ENCODE results near the gene FDX2.
"Not testable (repeated sequence)": the region's sequence is repeated elsewhere in the genome, so short reads cannot be mapped to it uniquely, and the experiment has no call there.

The FDX2 gene

GRCh38 chr19:10339977-10340376 lies 24.2 kb upstream of the FDX2 start:
- Histone ChIP-seq H3K9me3 (ENCODE audit: insufficient read depth, low read depth, low read length) (no peaks in the 10 kb centered on the region), H3K36me3 (ENCODE audit: control insufficient read depth in 1 of 2, insufficient read depth in 2 of 2, low read length in 2 of 2) (no peaks in the 10 kb centered on the region), H3K14ac (ENCODE audit: low read length) (no peak overlapping the region), H3K4me1 (ENCODE audit: control insufficient read depth in 1 of 2, insufficient read depth in 2 of 2, low read length in 2 of 2) (peaks cover 4% of the 10 kb centered on the region in 2 experiments), H2BK120ac (ENCODE audit: insufficient read depth, low read length, poor library complexity) (no peak overlapping the region), H2BK5ac (ENCODE audit: low read depth, low read length, poor library complexity) (no peak overlapping the region), H2BK12ac (ENCODE audit: low read length) (no peak overlapping the region), H3K79me1 (ENCODE audit: low read length) (peaks cover 1% of the 10 kb centered on the region), H3K79me2 (ENCODE audit: control insufficient read depth, insufficient read depth, low read length, poor library complexity) (no peaks in the 10 kb centered on the region), H2AFZ (ENCODE audit: insufficient read depth, low read length, poor library complexity) (no peak overlapping the region), H3K27me3 (ENCODE audit: insufficient read depth, low read length) (no peaks in the 10 kb centered on the region), H3K4me3 (ENCODE audit: low read depth, low read length) (no peak overlapping the region), H3K27ac (ENCODE audit: low read depth, low read length) (no peak overlapping the region), H3K4me2 (ENCODE audit: low read length) (no peak overlapping the region), H4K12ac (ENCODE audit: low read depth, low read length) (no peak overlapping the region), H3K9ac (ENCODE audit: low read length) (no peak overlapping the region), H4K91ac (ENCODE audit: low read depth, low read length) (no peak overlapping the region), H3K4ac (ENCODE audit: low read depth, low read length) (no peak overlapping the region), H3K23ac (ENCODE audit: low read length) (no peak overlapping the region), H2AK5ac (ENCODE audit: low read length) (no peak overlapping the region), H3K18ac (ENCODE audit: low read length) (no peak overlapping the region), H4K8ac (ENCODE audit: low read depth, low read length) (no peak overlapping the region)
- no CpG with 5 or more reads among the region's 5 CpGs for WGBS (ENCODE audit: extremely low coverage, insufficient coverage, insufficient read length)
- DNase-seq, result no peak

DNA sequence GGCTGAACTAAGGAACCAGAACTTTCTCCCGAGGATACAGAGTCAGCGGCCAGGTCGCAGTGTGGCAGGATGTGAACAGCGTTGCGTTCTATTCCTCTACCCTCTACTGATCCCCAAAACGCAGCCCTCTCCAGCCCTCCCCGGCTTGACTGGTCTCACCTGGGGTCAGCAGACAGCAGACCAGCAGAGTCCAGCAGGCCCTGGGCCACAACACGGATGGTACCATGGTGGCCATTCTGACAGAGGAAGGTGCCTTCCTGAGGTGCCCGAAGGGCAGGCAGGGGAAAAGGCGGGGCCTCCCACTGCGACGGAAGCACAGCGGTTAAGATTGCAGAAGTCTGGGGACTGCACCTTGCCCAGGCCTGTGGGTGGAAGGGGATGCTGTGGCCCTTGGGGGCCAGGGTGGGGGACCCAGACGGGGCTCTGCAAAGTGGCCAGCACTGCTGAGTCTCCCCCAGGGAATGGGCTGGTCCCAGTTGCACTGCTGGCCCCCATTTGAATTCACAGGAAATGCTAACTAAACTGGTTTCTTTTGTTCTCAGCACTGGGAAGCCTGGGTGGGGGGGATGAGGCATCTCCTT lies 23.7 kb upstream of the FDX2 start, which contains the start of gene ICAM3:
ICAM3 (minus strand) TSS at position 245 of the 581 bp plus-strand sequence; CDS start at position 235, 10 bp downstream.
- H3K9me3 ChIP-seq (ENCODE audit: insufficient read depth, low read depth, low read length), result no peaks in the 10 kb centered on the region
- WGBS (ENCODE audit: extremely low coverage, insufficient coverage, insufficient read length), result no CpG with 5 or more reads among the region's 14 CpGs
- H3K4ac ChIP-seq (ENCODE audit: low read depth, low read length), result no peak within 1 kb of the TSS
- no peak within 1 kb of the TSS for H3K4me3 ChIP-seq (ENCODE audit: low read depth, low read length)
- H3K14ac ChIP-seq (ENCODE audit: low read length), result no peak within 1 kb of the TSS
- no peak within 1 kb of the TSS for H2BK12ac ChIP-seq (ENCODE audit: low read length)
- H2BK5ac ChIP-seq (ENCODE audit: low read depth, low read length, poor library complexity), result no peak within 1 kb of the TSS
- H4K91ac ChIP-seq (ENCODE audit: low read depth, low read length), result no peak within 1 kb of the TSS
- H3K27me3 ChIP-seq (ENCODE audit: insufficient read depth, low read length), result no peaks in the 10 kb centered on the region
- H4K12ac ChIP-seq (ENCODE audit: low read depth, low read length), result peak within 1 kb of the TSS; percentile 8
- H2BK120ac ChIP-seq (ENCODE audit: insufficient read depth, low read length, poor library complexity), result no peak within 1 kb of the TSS
- peaks cover 2% of the 10 kb centered on the region for H3K79me1 ChIP-seq (ENCODE audit: low read length)
- H2AK5ac ChIP-seq (ENCODE audit: low read length), result no peak within 1 kb of the TSS
- peak within 1 kb of the TSS; percentile 23 for H4K8ac ChIP-seq (ENCODE audit: low read depth, low read length)
- no peaks in the 10 kb centered on the region for H3K79me2 ChIP-seq (ENCODE audit: control insufficient read depth, insufficient read depth, low read length, poor library complexity)
- no peak within 1 kb of the TSS for H3K18ac ChIP-seq (ENCODE audit: low read length)
- no peak within 1 kb of the TSS for H3K4me2 ChIP-seq (ENCODE audit: low read length)
- no peak within 1 kb of the TSS for H3K23ac ChIP-seq (ENCODE audit: low read length)
- no peak within 1 kb of the TSS for H2AFZ ChIP-seq (ENCODE audit: insufficient read depth, low read length, poor library complexity)
- H3K27ac ChIP-seq (ENCODE audit: low read depth, low read length), result no peak within 1 kb of the TSS
- no peaks in the 10 kb centered on the region for H3K36me3 ChIP-seq (ENCODE audit: control insufficient read depth in 1 of 2, insufficient read depth in 2 of 2, low read length in 2 of 2)
- no peak for DNase-seq
- peaks cover 5 to 6% of the 10 kb centered on the region in 2 experiments for H3K4me1 ChIP-seq (ENCODE audit: control insufficient read depth in 1 of 2, insufficient read depth in 2 of 2, low read length in 2 of 2)
- no peak within 1 kb of the TSS for H3K9ac ChIP-seq (ENCODE audit: low read length)

- WGBS (ENCODE audit: extremely low coverage, insufficient coverage, insufficient read length), result no CpG with 5 or more reads among the region's 6 CpGs
These were observed 23.1 kb upstream of the FDX2 start for GRCh38 chr19:10338940-10339339.

GRCh38 chr19:10336725-10337124 lies 20.9 kb upstream of the FDX2 start:
- not testable (repeated sequence) for H4K8ac ChIP-seq (ENCODE audit: low read depth, low read length); H3K4me3 ChIP-seq (ENCODE audit: low read depth, low read length); H3K79me1 ChIP-seq (ENCODE audit: low read length); H2AFZ ChIP-seq (ENCODE audit: insufficient read depth, low read length, poor library complexity); H3K14ac ChIP-seq (ENCODE audit: low read length); H3K27me3 ChIP-seq (ENCODE audit: insufficient read depth, low read length); H3K9ac ChIP-seq (ENCODE audit: low read length); H3K23ac ChIP-seq (ENCODE audit: low read length); H3K4ac ChIP-seq (ENCODE audit: low read depth, low read length); H2BK12ac ChIP-seq (ENCODE audit: low read length); DNase-seq; H2AK5ac ChIP-seq (ENCODE audit: low read length); H2BK5ac ChIP-seq (ENCODE audit: low read depth, low read length, poor library complexity); H3K27ac ChIP-seq (ENCODE audit: low read depth, low read length); H3K9me3 ChIP-seq (ENCODE audit: insufficient read depth, low read depth, low read length); H3K36me3 ChIP-seq (ENCODE audit: control insufficient read depth in 1 of 2, insufficient read depth in 2 of 2, low read length in 2 of 2); H2BK120ac ChIP-seq (ENCODE audit: insufficient read depth, low read length, poor library complexity); H3K18ac ChIP-seq (ENCODE audit: low read length); H3K4me2 ChIP-seq (ENCODE audit: low read length); H4K12ac ChIP-seq (ENCODE audit: low read depth, low read length); H4K91ac ChIP-seq (ENCODE audit: low read depth, low read length)
- Histone ChIP-seq H3K4me1 (ENCODE audit: control insufficient read depth in 1 of 2, insufficient read depth in 2 of 2, low read length in 2 of 2) (peaks cover 18 to 20% of the 10 kb centered on the region in 2 experiments), H3K79me2 (ENCODE audit: control insufficient read depth, insufficient read depth, low read length, poor library complexity) (peaks cover 11% of the 10 kb centered on the region)
- no CpG with 5 or more reads among the region's 9 CpGs for WGBS (ENCODE audit: extremely low coverage, insufficient coverage, insufficient read length)

More at GRCh38 chr19:10338940-10339339, 23.1 kb upstream of the FDX2 start:
- H3K23ac ChIP-seq (ENCODE audit: low read length), result no peak overlapping the region
- H2BK12ac ChIP-seq (ENCODE audit: low read length), result no peak overlapping the region
- no peak overlapping the region for H2BK120ac ChIP-seq (ENCODE audit: insufficient read depth, low read length, poor library complexity)
- no peak overlapping the region for H3K4me3 ChIP-seq (ENCODE audit: low read depth, low read length)
- H3K36me3 ChIP-seq (ENCODE audit: control insufficient read depth in 1 of 2, insufficient read depth in 2 of 2, low read length in 2 of 2), result no peaks in the 10 kb centered on the region
- H3K79me2 ChIP-seq (ENCODE audit: control insufficient read depth, insufficient read depth, low read length, poor library complexity), result no peaks in the 10 kb centered on the region
- no peak overlapping the region for H3K4ac ChIP-seq (ENCODE audit: low read depth, low read length)
- no peaks in the 10 kb centered on the region for H3K27me3 ChIP-seq (ENCODE audit: insufficient read depth, low read length)
- no peak overlapping the region for H4K8ac ChIP-seq (ENCODE audit: low read depth, low read length)
- DNase-seq, result no peak
- H2AK5ac ChIP-seq (ENCODE audit: low read length), result no peak overlapping the region
- no peak overlapping the region for H3K9ac ChIP-seq (ENCODE audit: low read length)
- H2BK5ac ChIP-seq (ENCODE audit: low read depth, low read length, poor library complexity), result no peak overlapping the region
- H4K91ac ChIP-seq (ENCODE audit: low read depth, low read length), result no peak overlapping the region
- H3K4me2 ChIP-seq (ENCODE audit: low read length), result no peak overlapping the region
- no peak overlapping the region for H4K12ac ChIP-seq (ENCODE audit: low read depth, low read length)
- no peak overlapping the region for H2AFZ ChIP-seq (ENCODE audit: insufficient read depth, low read length, poor library complexity)
- H3K27ac ChIP-seq (ENCODE audit: low read depth, low read length), result no peak overlapping the region
- no peak overlapping the region for H3K18ac ChIP-seq (ENCODE audit: low read length)
- H3K79me1 ChIP-seq (ENCODE audit: low read length), result peaks cover 2% of the 10 kb centered on the region
- no peaks in the 10 kb centered on the region for H3K9me3 ChIP-seq (ENCODE audit: insufficient read depth, low read depth, low read length)
- H3K14ac ChIP-seq (ENCODE audit: low read length), result no peak overlapping the region
- peaks cover 10 to 11% of the 10 kb centered on the region in 2 experiments for H3K4me1 ChIP-seq (ENCODE audit: control insufficient read depth in 1 of 2, insufficient read depth in 2 of 2, low read length in 2 of 2)
